DND-41 (cell line): ENCODE data around the gene PYGM.

Experiments
- ATAC-seq: fragments of 200-7000 bp; cut with Tn5 transposase; 3 replicates; pipeline ENCODE4 v1.9.1; 2021; ENCODE audit warnings: low read depth; ENCODE audit not compliant: insufficient read depth
- DNase-seq: peaks from one replicate; pipeline ENCODE4 v3.0.0-alpha.2; 2020
- H2AFZ ChIP-seq: 2 replicates; pipeline ENCODE4 v1.6.0; 2012; ENCODE audit warnings: low read depth, low read length
- H3K27ac ChIP-seq: 2 replicates; pipeline ENCODE4 v1.5.1; 2012; ENCODE audit warnings: low read length, inconsistent platforms
- H3K27me3 ChIP-seq: fragments of 200-600 bp; sonication (generic); 2 replicates; pipeline ENCODE4 v1.6.0; 2012; ENCODE audit warnings: low read length, mild to moderate bottlenecking, inconsistent platforms; ENCODE audit not compliant: insufficient read depth, poor library complexity
- H3K36me3 ChIP-seq: 2 replicates; pipeline ENCODE4 v1.5.1; 2012; ENCODE audit warnings: low read length, inconsistent platforms; ENCODE audit not compliant: insufficient read depth
- H3K4me1 ChIP-seq: 2 replicates; pipeline ENCODE4 v1.5.1; 2012; ENCODE audit warnings: mild to moderate bottlenecking, low read length; ENCODE audit not compliant: insufficient read depth
- H3K4me2 ChIP-seq: 2 replicates; pipeline ENCODE4 v1.6.0; 2012; ENCODE audit warnings: mild to moderate bottlenecking, moderate library complexity, low read length, inconsistent platforms; ENCODE audit not compliant: insufficient read depth
- H3K4me3 ChIP-seq, 2 experiments: fragments of 200-600 bp in 1 of 2; shearing (Covaris generic) in 1 of 2; 2 replicates each; pipeline ENCODE4 v1.5.1; 2012 to 2016; ENCODE audit warnings: inconsistent platforms in 2 of 2, low read length in 2 of 2, mild to moderate bottlenecking in 2 of 2, low read depth in 1 of 2, moderate library complexity in 1 of 2
- H3K79me2 ChIP-seq: 2 replicates; pipeline ENCODE4 v1.6.0; 2012; ENCODE audit warnings: low read length, inconsistent platforms; ENCODE audit not compliant: insufficient read depth
- H3K9ac ChIP-seq: 2 replicates; pipeline ENCODE4 v1.6.0; 2012; ENCODE audit warnings: low read depth, mild to moderate bottlenecking, inconsistent platforms, low read length, moderate library complexity
- H3K9me3 ChIP-seq: 2 replicates; pipeline ENCODE4 v1.5.1; 2012; ENCODE audit warnings: low read length, moderate library complexity, mild to moderate bottlenecking, inconsistent platforms; ENCODE audit not compliant: insufficient read depth, severe bottlenecking
- H4K20me1 ChIP-seq: 2 replicates; pipeline ENCODE4 v1.6.0; 2012; ENCODE audit warnings: low read length; ENCODE audit not compliant: insufficient read depth
- EZH2 ChIP-seq: IDR thresholded peaks from 3 replicates; pipeline ENCODE4 v1.6.1; 2012; ENCODE audit warnings: borderline replicate concordance, low read depth, mild to moderate bottlenecking, moderate library complexity, low read length, inconsistent platforms; ENCODE audit not compliant: severe bottlenecking
- TF ChIP-seq, protein P1 (sequence below): IDR thresholded peaks from 2 replicates; pipeline ENCODE4 v1.5.1; 2012; ENCODE audit warnings: borderline replicate concordance, low read length, moderate library complexity, mild to moderate bottlenecking; ENCODE audit not compliant: poor library complexity, severe bottlenecking; ENCODE audit errors: extremely low read depth

Gene PYGM

DNA sequence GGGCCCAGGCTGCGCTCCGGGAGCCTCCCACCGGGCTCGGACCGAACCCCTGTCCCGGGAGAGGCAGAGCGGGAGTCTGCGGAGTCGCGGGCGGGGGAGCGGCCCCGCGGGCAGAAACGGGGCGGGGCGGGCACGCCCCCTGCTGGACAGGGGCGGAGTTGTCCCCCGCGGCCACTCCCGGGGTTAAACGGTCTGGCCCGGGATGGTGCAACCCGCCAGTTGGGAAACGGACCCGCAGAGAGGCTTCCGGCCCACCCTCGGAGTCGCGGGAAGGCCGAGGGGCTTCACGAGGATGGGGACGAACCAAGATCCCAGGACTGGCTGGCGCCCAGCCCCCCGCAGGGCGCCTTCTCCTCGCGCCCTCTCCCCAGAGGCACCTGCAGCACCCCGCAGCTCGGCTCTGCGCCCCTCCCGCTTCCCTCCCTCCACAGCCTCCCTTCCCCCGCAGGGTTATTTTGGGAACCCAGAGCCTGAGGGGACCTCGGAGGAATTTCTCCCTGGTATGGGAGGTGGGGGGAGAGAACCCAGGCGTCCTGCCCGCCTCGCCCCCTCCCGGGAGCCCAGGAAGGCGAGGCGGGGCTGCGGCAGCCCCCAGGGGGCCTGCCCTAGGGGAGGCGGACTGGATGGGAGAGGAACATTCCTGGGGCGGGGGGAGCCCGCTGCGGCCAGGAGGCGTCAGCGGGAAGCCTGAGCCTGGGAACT lies 16.7 kb downstream of the PYGM start:
- H3K9ac ChIP-seq = no peak overlapping the region

GRCh38 chr11:64742087-64742888 lies 17.5 kb downstream of the PYGM start:
- no peaks in the 10 kb centered on the region for H3K27me3 ChIP-seq
- no peaks in the 10 kb centered on the region for H3K79me2 ChIP-seq
- 0 out of 2 replicates have a peak overlapping the region, but pooled peaks have one; percentile 10 for H3K4me2 ChIP-seq
- no peaks in the 10 kb centered on the region for H3K9me3 ChIP-seq
- peaks cover 34% of the 10 kb centered on the region for H3K4me1 ChIP-seq
- H3K27ac ChIP-seq = no peak overlapping the region
- no peak for DNase-seq
- ATAC-seq = no peak
- no peak overlapping the region for H2AFZ ChIP-seq
- no peaks in the 10 kb centered on the region for H3K36me3 ChIP-seq
- no peaks in the 10 kb centered on the region for H4K20me1 ChIP-seq
- TF ChIP-seq, protein P1, sequence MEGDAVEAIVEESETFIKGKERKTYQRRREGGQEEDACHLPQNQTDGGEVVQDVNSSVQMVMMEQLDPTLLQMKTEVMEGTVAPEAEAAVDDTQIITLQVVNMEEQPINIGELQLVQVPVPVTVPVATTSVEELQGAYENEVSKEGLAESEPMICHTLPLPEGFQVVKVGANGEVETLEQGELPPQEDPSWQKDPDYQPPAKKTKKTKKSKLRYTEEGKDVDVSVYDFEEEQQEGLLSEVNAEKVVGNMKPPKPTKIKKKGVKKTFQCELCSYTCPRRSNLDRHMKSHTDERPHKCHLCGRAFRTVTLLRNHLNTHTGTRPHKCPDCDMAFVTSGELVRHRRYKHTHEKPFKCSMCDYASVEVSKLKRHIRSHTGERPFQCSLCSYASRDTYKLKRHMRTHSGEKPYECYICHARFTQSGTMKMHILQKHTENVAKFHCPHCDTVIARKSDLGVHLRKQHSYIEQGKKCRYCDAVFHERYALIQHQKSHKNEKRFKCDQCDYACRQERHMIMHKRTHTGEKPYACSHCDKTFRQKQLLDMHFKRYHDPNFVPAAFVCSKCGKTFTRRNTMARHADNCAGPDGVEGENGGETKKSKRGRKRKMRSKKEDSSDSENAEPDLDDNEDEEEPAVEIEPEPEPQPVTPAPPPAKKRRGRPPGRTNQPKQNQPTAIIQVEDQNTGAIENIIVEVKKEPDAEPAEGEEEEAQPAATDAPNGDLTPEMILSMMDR = no peak
- no peak for TF ChIP-seq EZH2
- no peak overlapping the region for H3K4me3 ChIP-seq
- no peak overlapping the region for H3K9ac ChIP-seq

More for the DNA sequence above, 16.7 kb downstream of the PYGM start:
- no peaks in the 10 kb centered on the region for H3K9me3 ChIP-seq
- no peak overlapping the region for H3K27ac ChIP-seq
- no peak overlapping the region for H3K4me3 ChIP-seq
- DNase-seq (peak; percentile 29), ATAC-seq (no peak)
- no peak overlapping the region for H2AFZ ChIP-seq
- H4K20me1 ChIP-seq = no peaks in the 10 kb centered on the region
- H3K36me3 ChIP-seq = no peaks in the 10 kb centered on the region
- TF ChIP-seq EZH2 = no peak
- TF ChIP-seq, protein P1 = peak; percentile 52
- no peaks in the 10 kb centered on the region for H3K27me3 ChIP-seq
- peak overlapping the region; percentile 77; the same call in 1 of the 2 replicates for H3K4me2 ChIP-seq
- H3K79me2 ChIP-seq = no peaks in the 10 kb centered on the region
- H3K4me1 ChIP-seq = peaks cover 34% of the 10 kb centered on the region

DNA sequence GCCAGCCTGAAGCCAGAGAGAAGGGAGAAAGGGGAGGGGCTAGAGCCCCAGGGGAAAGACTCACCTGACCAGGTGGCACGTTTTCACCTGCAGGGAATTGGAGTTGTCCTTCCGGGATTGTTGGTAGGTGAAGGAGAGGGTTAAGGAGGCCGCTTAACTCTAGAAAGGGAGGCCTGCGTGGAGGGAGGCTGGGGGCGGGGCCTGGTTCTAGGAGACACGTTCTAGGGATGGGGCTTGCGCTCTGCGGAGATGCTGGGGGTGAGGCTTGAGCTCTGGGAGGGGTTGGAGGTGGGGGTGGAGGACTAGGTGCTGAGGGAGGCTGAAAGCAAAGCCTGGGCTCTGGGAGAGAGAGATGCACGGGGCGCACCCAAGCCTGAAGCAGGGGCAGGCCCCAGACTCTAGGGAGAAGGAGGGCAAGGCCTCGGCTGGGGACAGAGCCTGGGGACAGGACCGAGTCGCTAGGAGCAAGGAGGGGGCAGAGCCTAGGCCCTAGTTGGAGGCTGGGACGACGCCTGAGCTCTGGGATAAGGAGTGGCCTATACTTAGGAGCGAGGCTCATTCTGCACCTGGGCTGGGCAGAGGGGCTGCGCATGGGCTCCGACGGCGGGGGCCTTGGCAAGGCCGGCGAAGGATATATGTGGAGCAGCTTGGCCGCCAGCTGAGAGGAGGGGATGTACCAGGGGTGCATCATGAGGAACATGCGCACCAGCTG lies 18.2 kb downstream of the PYGM start:
- ATAC-seq (no peak), DNase-seq (no peak)
- Histone ChIP-seq H3K4me2 (no peak overlapping the region), H3K79me2 (no peaks in the 10 kb centered on the region), H3K4me3 (no peak overlapping the region), H3K9me3 (no peaks in the 10 kb centered on the region), H3K27ac (no peak overlapping the region), H3K9ac (no peak overlapping the region), H4K20me1 (no peaks in the 10 kb centered on the region; the same call in 1 of the 2 replicates), H3K27me3 (no peaks in the 10 kb centered on the region), H3K36me3 (peaks cover 6% of the 10 kb centered on the region; the same call in 1 of the 2 replicates), H2AFZ (no peak overlapping the region), H3K4me1 (peaks cover 34% of the 10 kb centered on the region)
- TF ChIP-seq EZH2 = no peak

GRCh38 chr11:64739871-64740270 lies 19.9 kb downstream of the PYGM start:
- H3K36me3 ChIP-seq = peaks cover 23% of the 10 kb centered on the region; the same call in 1 of the 2 replicates

More at GRCh38 chr11:64739871-64740270, 19.9 kb downstream of the PYGM start:
- H3K9ac ChIP-seq = no peak overlapping the region
- H3K4me3 ChIP-seq = no peak overlapping the region
- H3K27ac ChIP-seq = no peak overlapping the region
- H3K79me2 ChIP-seq = no peaks in the 10 kb centered on the region
- no peak for ATAC-seq
- H2AFZ ChIP-seq = no peak overlapping the region
- no peak for DNase-seq
- H3K4me1 ChIP-seq = peaks cover 19% of the 10 kb centered on the region
- TF ChIP-seq EZH2 = no peak
- TF ChIP-seq, protein P1 = no peak
- H3K9me3 ChIP-seq = no peaks in the 10 kb centered on the region
- H3K27me3 ChIP-seq = no peaks in the 10 kb centered on the region
- H3K4me2 ChIP-seq = no peak overlapping the region
- no peaks in the 10 kb centered on the region; the same call in 1 of the 2 replicates for H4K20me1 ChIP-seq
